A549 (cell line): Measurements from ENCODE around the gene ZDHHC19. TPM values are rescaled to one million over a fixed set of nuclear protein-coding genes. Genes with fewer than 3 reads are reported as not detected.
"Not testable (repeated sequence)": the region's sequence is repeated elsewhere in the genome, so short reads cannot be mapped to it uniquely, and the experiment has no call there.

ENCODE experiments used
- ATAC-seq, 2 experiments: fragments of 200-7000 bp in 1 of 2; fragments of >200 bp in 1 of 2; cut with Nextera tagmentation in 1 of 2; cut with Tn5 transposase in 1 of 2; 3 replicates each; pipeline versions ENCODE4 v1.8.0 to v1.9.1; 2018 to 2020; ENCODE audit warnings: mild to moderate bottlenecking in 1 of 2, moderate library complexity in 1 of 2
- CTCF ChIA-PET: fragments of 300-600 bp; sonication (Branson Sonifier 250); formaldehyde crosslinking; extraction: SDS; loops from one replicate; lab custom pipeline; 2021; ENCODE audit warnings: antibody characterized with exemption, inconsistent platforms; lab: Yijun Ruan, JAX
- POLR2A ChIA-PET: fragments of 350-600 bp; formaldehyde crosslinking; extraction: SDS; loops from one replicate; lab custom pipeline; 2021; ENCODE audit warnings: antibody characterized with exemption, inconsistent platforms; lab: Yijun Ruan, JAX
- DNase-seq, 2 experiments: peaks; one replicate each; pipeline versions ENCODE4 v3.0.0 to v3.0.0-alpha.2; 2011 to 2016; ENCODE audit warnings: low read depth in 1 of 2, low spot score in 1 of 2
- FAIRE-seq: peaks from 2 replicates; lab custom pipeline; 2011; peaks lifted over from hg19 to GRCh38; lab: Jason Lieb, UNC
- H3K27ac ChIP-seq, 2 experiments: fragments of >200 bp; sonication (Bioruptor Twin); formaldehyde crosslinking; 3 replicates each; pipeline ENCODE4 v1.5.1; 2016 to 2017
- H3K4me1 ChIP-seq: fragments of >200 bp; sonication (Bioruptor Twin); formaldehyde crosslinking; 3 replicates; pipeline ENCODE4 v1.6.1; 2016
- H3K4me2 ChIP-seq: fragments of >200 bp; sonication (Bioruptor Twin); formaldehyde crosslinking; 3 replicates; pipeline ENCODE4 v1.6.1; 2016
- H3K4me3 ChIP-seq: fragments of >200 bp; sonication (Bioruptor Twin); formaldehyde crosslinking; 3 replicates; pipeline ENCODE4 v1.5.1; 2016
- H3K9me3 ChIP-seq: fragments of >200 bp; sonication (Bioruptor Twin); formaldehyde crosslinking; 3 replicates; pipeline ENCODE4 v1.6.1; 2016
- HOXA7 ChIP-seq: fragments of 250-450 bp; sonication (Bioruptor Pico); IDR thresholded peaks from 2 replicates; pipeline ENCODE4 v1.5.0; 2020; ENCODE audit warnings: mild to moderate bottlenecking, moderate library complexity
- HOXB13 ChIP-seq: fragments of 250-450 bp; sonication (Bioruptor Pico); IDR thresholded peaks from 2 replicates; pipeline ENCODE4 v1.5.0; 2020; ENCODE audit warnings: low read depth, mild to moderate bottlenecking, moderate library complexity
- HOXB5 ChIP-seq: fragments of 250-450 bp; sonication (Bioruptor Pico); IDR thresholded peaks from 2 replicates; pipeline ENCODE4 v1.5.0; 2020; ENCODE audit warnings: mild to moderate bottlenecking, moderate library complexity
- JUN ChIP-seq, 2 experiments: fragments of >200 bp; sonication (Bioruptor Twin); formaldehyde crosslinking; IDR thresholded peaks; 2 replicates in 1 of 2; 3 replicates in 1 of 2; pipeline ENCODE4 v1.6.1; 2016 to 2017
- JUNB ChIP-seq: fragments of >200 bp; sonication (Bioruptor Twin); formaldehyde crosslinking; IDR thresholded peaks from 2 replicates; pipeline ENCODE4 v1.6.1; 2016
- NFE2L2 ChIP-seq: fragments of 150-350 bp; conservative IDR thresholded peaks from 2 replicates; pipeline ENCODE4 v1.6.1; 2014; ENCODE audit warnings: low read length
- NPAS2 ChIP-seq: fragments of 250-450 bp; sonication (Bioruptor Pico); IDR thresholded peaks from 2 replicates; pipeline ENCODE4 v1.8.0; 2022; ENCODE audit warnings: mild to moderate bottlenecking, moderate library complexity, borderline replicate concordance
- NR3C1 ChIP-seq: fragments of >200 bp; sonication (Bioruptor Twin); formaldehyde crosslinking; IDR thresholded peaks from 3 replicates; pipeline ENCODE4 v1.6.1; 2017
- POLR2A ChIP-seq: IDR thresholded peaks from 2 replicates; pipeline ENCODE4 v1.6.1; 2012; ENCODE audit warnings: mild to moderate bottlenecking, low read length
- RFX5 ChIP-seq: fragments of 450-650 bp; IDR thresholded peaks from 2 replicates; pipeline ENCODE4 v1.7.1; 2014; ENCODE audit warnings: antibody characterized with exemption, mild to moderate bottlenecking, moderate library complexity
- SMC3 ChIP-seq: fragments of >200 bp; sonication (Bioruptor Twin); formaldehyde crosslinking; IDR thresholded peaks from 3 replicates; pipeline ENCODE4 v1.6.1; 2018; ENCODE audit warnings: inconsistent platforms
- ZNF302 ChIP-seq: fragments of 250-450 bp; sonication (Bioruptor Pico); IDR thresholded peaks from 2 replicates; pipeline ENCODE4 v1.9.0; 2021; ENCODE audit warnings: inconsistent platforms, mild to moderate bottlenecking, moderate library complexity
- ZSCAN20 ChIP-seq: fragments of 250-450 bp; sonication (Bioruptor Pico); IDR thresholded peaks from 2 replicates; pipeline ENCODE4 v1.8.0; 2022; ENCODE audit warnings: mild to moderate bottlenecking, moderate library complexity
- WGBS: methylation state at CpG from one replicate; pipeline ENCODE4 v1.1.6; 2017; ENCODE audit errors: missing lambda C conversion rate; 5-methylcytosine and 5-hydroxymethylcytosine counted together
- polyA plus RNA-seq, 4 experiments: library from polyadenylated mRNA; depleted of rRNA in 3 of 4; stranded (reverse); fragments of >200 nt; fragmentation: RNase III in 1 of 4; extraction: RNeasy Plus Mini Kit Qiagen cat#74134 plus additional on column Dnase treatment in 1 of 4; gene quantifications; 2 replicates in 3 of 4; 3 replicates in 1 of 4; pipeline ENCODE4 v1.2.3, GENCODE V29; 2011 to 2017
- TF ChIP-seq, protein P1 (sequence below): IDR thresholded peaks from 2 replicates; pipeline ENCODE4 v1.6.1; 2012; ENCODE audit warnings: low read depth, borderline replicate concordance
- TF ChIP-seq, protein P2 (sequence below): fragments of 450-650 bp; IDR thresholded peaks from 2 replicates; pipeline ENCODE4 v1.6.1; 2014; ENCODE audit warnings: antibody characterized with exemption
- TF ChIP-seq, protein P3 (sequence below): fragments of 250-450 bp; sonication (Bioruptor Pico); IDR thresholded peaks from 2 replicates; pipeline ENCODE4 v1.5.0; 2020; ENCODE audit warnings: low read depth, mild to moderate bottlenecking, moderate library complexity

ZDHHC19 gene
- polyA plus RNA-seq, 2 of the 4 experiments (the other 2 are of a cell fraction), result 0.15 TPM; not detected in 1

- ChIA-PET POLR2A (no interaction called here), CTCF (no interaction called here)
- H3K4me1 ChIP-seq, result no peaks in the 10 kb centered on the region
- H3K4me2 ChIP-seq, result no peak overlapping the region
- ATAC-seq (no peak), DNase-seq (no peak), FAIRE-seq (no peak)
- H3K9me3 ChIP-seq, result no peaks in the 10 kb centered on the region
- H3K27ac ChIP-seq, result no peak overlapping the region
- H3K4me3 ChIP-seq, result no peak overlapping the region
- TF ChIP-seq HOXA7 (CRISPR knock-in tag), result no peak
- no peak for TF ChIP-seq NR3C1
- 44% methylated on average over 6 of the region's 6 CpGs for WGBS
Observed at GRCh38 chr3:196168808-196169391, 42.3 kb downstream of the ZDHHC19 start.

- DNase-seq, result no peak
- Histone ChIP-seq H3K4me3 (no peak overlapping the region), H3K27ac (no peak overlapping the region), H3K9me3 (no peaks in the 10 kb centered on the region), H3K4me2 (no peak overlapping the region), H3K4me1 (no peaks in the 10 kb centered on the region)
- no peak for ATAC-seq
- no peak for TF ChIP-seq NR3C1
- CTCF ChIA-PET, result no interaction called here
- POLR2A ChIA-PET, result interaction anchor here (0.7 kb wide), 1 partner anchor 9 kb away, joined by 3 read pairs; no protein-coding TSS in a partner anchor
- 89% methylated on average over 7 of the region's 7 CpGs for WGBS
- no peak for FAIRE-seq
Observed at GRCh38 chr3:196166741-196167140, 44.5 kb downstream of the ZDHHC19 start.

- no peak overlapping the region for H3K4me3 ChIP-seq
- TF ChIP-seq JUN (IDR thresholded peaks at IDR 0.05), result no peak
- H3K4me2 ChIP-seq, result no peak overlapping the region
- 90% methylated on average over 7 of the region's 7 CpGs for WGBS
- no peaks in the 10 kb centered on the region for H3K9me3 ChIP-seq
- FAIRE-seq, result no peak
- no peaks in the 10 kb centered on the region for H3K4me1 ChIP-seq
- ATAC-seq, result no peak
- POLR2A ChIA-PET, result no interaction called here
- DNase-seq, result no peak
- CTCF ChIA-PET, result no interaction called here
- H3K27ac ChIP-seq, result no peak overlapping the region
Observed at GRCh38 chr3:196165850-196166249, 45.4 kb downstream of the ZDHHC19 start.

DNA sequence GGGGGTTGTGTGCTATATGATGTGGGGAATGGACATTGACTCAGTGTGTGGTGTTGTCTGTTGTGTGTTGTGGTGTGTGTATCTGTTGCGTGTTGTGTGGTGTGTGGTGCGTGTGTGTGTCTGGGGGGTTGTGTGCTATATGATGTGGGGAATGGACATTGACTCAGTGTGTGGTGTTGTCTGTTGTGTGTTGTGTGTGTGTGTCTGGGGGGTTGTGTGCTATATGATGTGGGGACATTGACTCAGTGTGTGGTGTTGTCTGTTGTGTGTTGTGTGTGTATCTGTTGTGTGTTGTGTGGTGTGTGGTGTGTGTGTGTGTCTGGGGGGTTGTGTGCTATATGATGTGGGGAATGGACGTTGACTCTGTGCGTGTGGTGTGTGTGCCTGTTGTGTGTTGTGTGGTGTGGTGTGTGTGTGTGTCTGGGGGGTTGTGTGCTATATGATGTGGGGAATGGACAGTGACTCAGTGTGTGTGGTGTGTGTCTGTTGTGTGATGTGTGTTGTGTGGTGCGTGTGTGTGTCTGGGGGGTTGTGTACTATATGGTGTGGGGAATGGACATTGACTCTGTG lies 46.1 kb downstream of the ZDHHC19 start:
- 61% methylated on average over 5 of the region's 5 CpGs for WGBS
- not testable (repeated sequence) for ATAC-seq, FAIRE-seq

DNA sequence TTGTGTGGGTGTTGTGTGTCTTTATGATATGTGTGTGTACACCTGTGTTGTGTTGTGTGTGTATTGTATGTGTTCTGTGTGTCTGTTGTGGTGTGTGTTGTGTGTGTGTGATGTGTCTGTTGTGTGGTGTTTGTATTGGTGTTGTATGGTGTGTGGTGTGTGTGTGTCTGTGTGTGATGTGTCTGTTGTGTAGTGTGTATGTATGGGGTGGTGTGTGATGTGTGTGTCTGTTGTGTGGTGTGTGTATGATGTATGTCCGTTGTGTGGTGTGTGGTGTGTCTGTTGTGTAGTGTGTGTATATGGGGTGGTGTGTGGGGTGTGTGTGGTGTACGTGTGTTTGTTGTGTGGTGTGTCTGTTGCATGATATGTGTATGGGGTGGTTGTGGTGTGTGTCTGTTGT lies 46.6 kb downstream of the ZDHHC19 start:
- no peak overlapping the region for H3K27ac ChIP-seq
- H3K9me3 ChIP-seq, result no peaks in the 10 kb centered on the region
- no peak for TF ChIP-seq ZNF302 (CRISPR knock-in tag)
- no peak for TF ChIP-seq POLR2A
- no peak for TF ChIP-seq NPAS2 (CRISPR knock-in tag)
- TF ChIP-seq, protein P1, sequence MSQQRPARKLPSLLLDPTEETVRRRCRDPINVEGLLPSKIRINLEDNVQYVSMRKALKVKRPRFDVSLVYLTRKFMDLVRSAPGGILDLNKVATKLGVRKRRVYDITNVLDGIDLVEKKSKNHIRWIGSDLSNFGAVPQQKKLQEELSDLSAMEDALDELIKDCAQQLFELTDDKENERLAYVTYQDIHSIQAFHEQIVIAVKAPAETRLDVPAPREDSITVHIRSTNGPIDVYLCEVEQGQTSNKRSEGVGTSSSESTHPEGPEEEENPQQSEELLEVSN, result no peak
- TF ChIP-seq JUN (IDR thresholded peaks at IDR 0.05), result no peak
- no peak for TF ChIP-seq NFE2L2
- no peak for TF ChIP-seq HOXB5 (CRISPR knock-in tag)
- no peak for TF ChIP-seq RFX5
- TF ChIP-seq, protein P2, sequence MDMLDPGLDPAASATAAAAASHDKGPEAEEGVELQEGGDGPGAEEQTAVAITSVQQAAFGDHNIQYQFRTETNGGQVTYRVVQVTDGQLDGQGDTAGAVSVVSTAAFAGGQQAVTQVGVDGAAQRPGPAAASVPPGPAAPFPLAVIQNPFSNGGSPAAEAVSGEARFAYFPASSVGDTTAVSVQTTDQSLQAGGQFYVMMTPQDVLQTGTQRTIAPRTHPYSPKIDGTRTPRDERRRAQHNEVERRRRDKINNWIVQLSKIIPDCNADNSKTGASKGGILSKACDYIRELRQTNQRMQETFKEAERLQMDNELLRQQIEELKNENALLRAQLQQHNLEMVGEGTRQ, result no peak
- no peak for TF ChIP-seq ZSCAN20 (CRISPR knock-in tag)
- TF ChIP-seq, protein P3, sequence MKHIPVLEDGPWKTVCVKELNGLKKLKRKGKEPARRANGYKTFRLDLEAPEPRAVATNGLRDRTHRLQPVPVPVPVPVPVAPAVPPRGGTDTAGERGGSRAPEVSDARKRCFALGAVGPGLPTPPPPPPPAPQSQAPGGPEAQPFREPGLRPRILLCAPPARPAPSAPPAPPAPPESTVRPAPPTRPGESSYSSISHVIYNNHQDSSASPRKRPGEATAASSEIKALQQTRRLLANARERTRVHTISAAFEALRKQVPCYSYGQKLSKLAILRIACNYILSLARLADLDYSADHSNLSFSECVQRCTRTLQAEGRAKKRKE (CRISPR knock-in tag), result no peak
- TF ChIP-seq HOXB13, result no peak
- no peak for TF ChIP-seq SMC3
- TF ChIP-seq JUNB, result no peak
- ChIA-PET CTCF (no interaction called here), POLR2A (no interaction called here)
- no peak for DNase-seq
- 49% methylated on average over 2 of the region's 2 CpGs for whole genome bisulfite sequencing
- FAIRE-seq, result no peak
- no peaks in the 10 kb centered on the region for H3K4me1 ChIP-seq
- no peak overlapping the region for H3K4me3 ChIP-seq
- ATAC-seq, result no peak
- no peak overlapping the region for H3K4me2 ChIP-seq

More for the DNA sequence above, 46.1 kb downstream of the ZDHHC19 start:
- H3K4me1 ChIP-seq, H3K4me2 ChIP-seq, CTCF ChIA-PET, DNase-seq, H3K9me3 ChIP-seq, H3K27ac ChIP-seq, POLR2A ChIA-PET, H3K4me3 ChIP-seq: not testable (repeated sequence)
